ENCODE data around the gene OSBPL9. TPM values are rescaled to one million over a fixed set of nuclear protein-coding genes. Genes with fewer than 3 reads are reported as not detected.
A peak's percentile ranks its signal among the peaks of the same experiment; 100 is the strongest.

The OSBPL9 gene
- total and polyA plus RNA-seq, 9 of the 15 experiments (the other 6 are each of a cell fraction or from before 2014, with no cell fraction given): 43.9 to 217 (median 170) TPM

DNA sequence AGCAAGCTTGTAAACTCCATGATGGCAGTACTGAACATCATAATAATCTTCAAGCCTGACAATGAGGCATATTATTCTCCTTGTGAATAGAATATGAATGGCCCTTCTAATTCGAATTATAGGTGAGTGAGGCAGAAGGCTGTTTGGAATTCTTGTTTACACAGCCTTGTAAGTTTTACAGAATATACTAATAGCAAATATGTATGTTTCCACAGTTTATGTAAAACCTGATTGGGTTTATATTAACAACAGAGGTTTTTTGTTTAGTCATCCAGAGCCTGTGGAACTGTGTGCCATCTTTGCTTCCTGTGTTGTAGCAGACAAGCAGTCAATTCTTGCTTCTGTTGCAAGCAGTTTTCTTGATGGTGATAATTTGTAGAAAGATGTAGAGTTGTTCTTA is 8.0 kb downstream of the OSBPL9 start (continued):
- TF ChIP-seq FOXP1 (CRISPR knock-in tag; IDR thresholded peaks at IDR 0.05) (no peak), C11orf30 (IDR thresholded peaks at IDR 0.05; ENCODE audit: low read depth) (peak; percentile 77), NFE2 (IDR thresholded peaks at IDR 0.05; ENCODE audit: low read depth) (peak; percentile 64), MAFF (IDR thresholded peaks at IDR 0.05; ENCODE audit: low read length) (peak; percentile 32; the same call in 1 of the 2 replicates), NFE2L1 (tag; IDR thresholded peaks at IDR 0.05; ENCODE audit: borderline replicate concordance, low read depth) (peak; percentile 19; the same call in 1 of the 2 replicates), ARHGAP35 (IDR thresholded peaks at IDR 0.05; ENCODE audit: partially characterized antibody) (no peak), TAF1 (IDR thresholded peaks at IDR 0.05; ENCODE audit: control insufficient read depth, extremely low read depth, insufficient read depth, low read length, severe bottlenecking) (no peak)
- TF ChIP-seq, protein P1, sequence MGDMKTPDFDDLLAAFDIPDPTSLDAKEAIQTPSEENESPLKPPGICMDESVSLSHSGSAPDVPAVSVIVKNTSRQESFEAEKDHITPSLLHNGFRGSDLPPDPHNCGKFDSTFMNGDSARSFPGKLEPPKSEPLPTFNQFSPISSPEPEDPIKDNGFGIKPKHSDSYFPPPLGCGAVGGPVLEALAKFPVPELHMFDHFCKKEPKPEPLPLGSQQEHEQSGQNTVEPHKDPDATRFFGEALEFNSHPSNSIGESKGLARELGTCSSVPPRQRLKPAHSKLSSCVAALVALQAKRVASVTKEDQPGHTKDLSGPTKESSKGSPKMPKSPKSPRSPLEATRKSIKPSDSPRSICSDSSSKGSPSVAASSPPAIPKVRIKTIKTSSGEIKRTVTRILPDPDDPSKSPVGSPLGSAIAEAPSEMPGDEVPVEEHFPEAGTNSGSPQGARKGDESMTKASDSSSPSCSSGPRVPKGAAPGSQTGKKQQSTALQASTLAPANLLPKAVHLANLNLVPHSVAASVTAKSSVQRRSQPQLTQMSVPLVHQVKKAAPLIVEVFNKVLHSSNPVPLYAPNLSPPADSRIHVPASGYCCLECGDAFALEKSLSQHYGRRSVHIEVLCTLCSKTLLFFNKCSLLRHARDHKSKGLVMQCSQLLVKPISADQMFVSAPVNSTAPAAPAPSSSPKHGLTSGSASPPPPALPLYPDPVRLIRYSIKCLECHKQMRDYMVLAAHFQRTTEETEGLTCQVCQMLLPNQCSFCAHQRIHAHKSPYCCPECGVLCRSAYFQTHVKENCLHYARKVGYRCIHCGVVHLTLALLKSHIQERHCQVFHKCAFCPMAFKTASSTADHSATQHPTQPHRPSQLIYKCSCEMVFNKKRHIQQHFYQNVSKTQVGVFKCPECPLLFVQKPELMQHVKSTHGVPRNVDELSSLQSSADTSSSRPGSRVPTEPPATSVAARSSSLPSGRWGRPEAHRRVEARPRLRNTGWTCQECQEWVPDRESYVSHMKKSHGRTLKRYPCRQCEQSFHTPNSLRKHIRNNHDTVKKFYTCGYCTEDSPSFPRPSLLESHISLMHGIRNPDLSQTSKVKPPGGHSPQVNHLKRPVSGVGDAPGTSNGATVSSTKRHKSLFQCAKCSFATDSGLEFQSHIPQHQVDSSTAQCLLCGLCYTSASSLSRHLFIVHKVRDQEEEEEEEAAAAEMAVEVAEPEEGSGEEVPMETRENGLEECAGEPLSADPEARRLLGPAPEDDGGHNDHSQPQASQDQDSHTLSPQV (IDR thresholded peaks at IDR 0.05): peak; percentile 65; the same call in 1 of the 2 replicates
